PC-9 (cell line): ENCODE data around the gene ZNF483. TPM values are rescaled to one million over a fixed set of nuclear protein-coding genes. Genes with fewer than 3 reads are reported as not detected.

Source experiments
- BruUV-seq: library from RNA; stranded (reverse); fragments of 400-500 nt; replicated peaks from 2 replicates; lab custom pipeline; 2021; lab: Mats Ljungman, UMichigan
- CTCF ChIA-PET: fragments of 300-600 bp; sonication (Branson Sonifier 250); formaldehyde crosslinking; loops from one replicate; lab custom pipeline; 2022; ENCODE audit warnings: antibody characterized with exemption; lab: Charles Lee
- POLR2A ChIA-PET: fragments of 300-600 bp; sonication (Branson Sonifier 250); formaldehyde crosslinking; loops from one replicate; lab custom pipeline; 2022; ENCODE audit warnings: antibody characterized with exemption; ENCODE audit not compliant: unreplicated experiment; lab: Charles Lee
- DNase-seq, 2 experiments: peaks; one replicate each; pipeline versions ENCODE4 v3.0.0 to v3.0.0-alpha.2; 2015 to 2022; ENCODE audit warnings: mixed read lengths in 1 of 2
- H2AFZ ChIP-seq: fragments of 200-600 bp; sonication (generic); 2 replicates; pipeline ENCODE4 v1.8.1; 2017; ENCODE audit warnings: antibody characterized with exemption
- H3F3A ChIP-seq: fragments of 200-600 bp; sonication (generic); 2 replicates; pipeline ENCODE4 v1.8.1; 2017; ENCODE audit warnings: antibody characterized with exemption, mild to moderate bottlenecking, low read depth; ENCODE audit not compliant: insufficient read depth
- H3K27ac ChIP-seq: fragments of 200-600 bp; sonication (generic); 2 replicates; pipeline ENCODE4 v1.6.1; 2016; ENCODE audit warnings: mixed run types
- H3K27me3 ChIP-seq: fragments of 200-600 bp; sonication (generic); 2 replicates; pipeline ENCODE4 v1.6.1; 2016; ENCODE audit warnings: low read depth, mixed run types; ENCODE audit not compliant: insufficient read depth
- H3K36me3 ChIP-seq: fragments of 200-600 bp; sonication (generic); 2 replicates; pipeline ENCODE4 v1.6.1; 2016; ENCODE audit warnings: low read depth, mixed run types
- H3K4me1 ChIP-seq: fragments of 200-600 bp; sonication (generic); replicated peaks from 2 replicates; pipeline ENCODE4 v1.6.1; 2016; ENCODE audit warnings: mixed run types; ENCODE audit not compliant: insufficient read depth
- H3K4me2 ChIP-seq: fragments of 200-600 bp; sonication (generic); 2 replicates; pipeline ENCODE4 v1.6.1; 2017; ENCODE audit warnings: mixed run types
- H3K4me3 ChIP-seq: fragments of 200-600 bp; sonication (generic); 2 replicates; pipeline ENCODE4 v1.6.1; 2016; ENCODE audit warnings: mixed run types
- H3K79me2 ChIP-seq: fragments of 200-600 bp; sonication (generic); 2 replicates; pipeline ENCODE4 v1.6.1; 2017; ENCODE audit warnings: low read depth, mixed run types
- H3K9me2 ChIP-seq: fragments of 200-600 bp; sonication (generic); 2 replicates; pipeline ENCODE4 v1.8.1; 2017; ENCODE audit warnings: mild to moderate bottlenecking; ENCODE audit not compliant: insufficient read depth
- H3K9me3 ChIP-seq: fragments of 200-600 bp; sonication (generic); 2 replicates; pipeline ENCODE4 v1.8.1; 2016; ENCODE audit warnings: low read depth; ENCODE audit not compliant: insufficient read depth
- H4K20me1 ChIP-seq: fragments of 200-600 bp; sonication (generic); 2 replicates; pipeline ENCODE4 v1.8.1; 2017; ENCODE audit not compliant: insufficient read depth
- EZH2 ChIP-seq: fragments of 200-600 bp; sonication (generic); IDR thresholded peaks from 2 replicates; pipeline ENCODE4 v1.8.0; 2017; ENCODE audit warnings: antibody characterized with exemption, low read depth
- intact Hi-C: fragments of 100-400 bp; cut with micrococcal nuclease; formaldehyde crosslinking; loops from one replicate; pipeline ENCODE4 v1.10.0; 2022; ENCODE audit not compliant: unreplicated experiment
- total RNA-seq: library from RNA; stranded (reverse); gene quantifications from 2 replicates; pipeline ENCODE4 v1.2.3, GENCODE V29; 2021
- TF ChIP-seq, protein P1 (sequence below): fragments of 200-600 bp; sonication (generic); conservative IDR thresholded peaks from 2 replicates; pipeline ENCODE4 v1.6.1; 2017; ENCODE audit warnings: mixed run types, antibody characterized with exemption, mild to moderate bottlenecking, moderate library complexity

The ZNF483 gene
- total RNA-seq, 1 experiment from 2014 or later: 7.3 TPM

- Histone ChIP-seq H4K20me1 (no peaks in the 10 kb centered on the region), H3K27me3 (peaks cover 9% of the 10 kb centered on the region; the same call in 1 of the 2 replicates), H3K9me3 (peaks cover 7% of the 10 kb centered on the region; the same call in 1 of the 2 replicates), H3K4me3 (no peak overlapping the region), H3K79me2 (no peaks in the 10 kb centered on the region), H3F3A (no peaks in the 10 kb centered on the region), H3K9me2 (no peaks in the 10 kb centered on the region), H3K4me2 (no peak overlapping the region), H3K27ac (no peak overlapping the region), H2AFZ (no peak overlapping the region), H3K4me1 (no peaks in the 10 kb centered on the region), H3K36me3 (no peaks in the 10 kb centered on the region; the same call in 1 of the 2 replicates)
- CTCF ChIA-PET: no interaction called here
- POLR2A ChIA-PET: no interaction called here
- intact Hi-C loops: no loop called here
- TF ChIP-seq, protein P1, sequence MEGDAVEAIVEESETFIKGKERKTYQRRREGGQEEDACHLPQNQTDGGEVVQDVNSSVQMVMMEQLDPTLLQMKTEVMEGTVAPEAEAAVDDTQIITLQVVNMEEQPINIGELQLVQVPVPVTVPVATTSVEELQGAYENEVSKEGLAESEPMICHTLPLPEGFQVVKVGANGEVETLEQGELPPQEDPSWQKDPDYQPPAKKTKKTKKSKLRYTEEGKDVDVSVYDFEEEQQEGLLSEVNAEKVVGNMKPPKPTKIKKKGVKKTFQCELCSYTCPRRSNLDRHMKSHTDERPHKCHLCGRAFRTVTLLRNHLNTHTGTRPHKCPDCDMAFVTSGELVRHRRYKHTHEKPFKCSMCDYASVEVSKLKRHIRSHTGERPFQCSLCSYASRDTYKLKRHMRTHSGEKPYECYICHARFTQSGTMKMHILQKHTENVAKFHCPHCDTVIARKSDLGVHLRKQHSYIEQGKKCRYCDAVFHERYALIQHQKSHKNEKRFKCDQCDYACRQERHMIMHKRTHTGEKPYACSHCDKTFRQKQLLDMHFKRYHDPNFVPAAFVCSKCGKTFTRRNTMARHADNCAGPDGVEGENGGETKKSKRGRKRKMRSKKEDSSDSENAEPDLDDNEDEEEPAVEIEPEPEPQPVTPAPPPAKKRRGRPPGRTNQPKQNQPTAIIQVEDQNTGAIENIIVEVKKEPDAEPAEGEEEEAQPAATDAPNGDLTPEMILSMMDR: no peak
- no peak for TF ChIP-seq EZH2
- no peak for DNase-seq
- no TSS peak for BruUV-seq
These were observed 2.4 kb downstream of the ZNF483 start for GRCh38 chr9:111527347-111527746.

DNA sequence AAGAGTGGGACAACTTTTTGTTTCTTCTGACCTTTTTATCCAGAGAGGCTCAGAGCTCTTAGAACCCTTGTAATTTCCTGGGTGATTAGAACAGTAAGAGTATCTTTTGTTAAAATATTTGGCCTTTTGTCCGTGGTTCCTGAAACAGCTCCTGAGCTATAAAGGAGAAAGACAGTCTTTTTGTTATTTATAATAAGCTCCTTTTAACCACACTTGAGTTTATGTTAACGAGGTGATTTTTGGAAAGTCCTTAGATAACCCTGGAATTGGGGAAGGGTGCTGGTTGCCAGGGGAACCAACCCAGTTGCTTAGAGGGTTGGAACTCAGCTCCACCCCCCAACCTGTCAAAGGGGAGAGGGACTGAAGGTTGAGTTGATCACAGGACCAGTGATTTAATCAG, 4.8 kb downstream of the ZNF483 start:
- ChIA-PET CTCF (no interaction called here), POLR2A (no interaction called here)
- H3K27me3 ChIP-seq: peaks cover 5% of the 10 kb centered on the region; the same call in 1 of the 2 replicates
- H3K9me2 ChIP-seq: no peaks in the 10 kb centered on the region
- DNase-seq: no peak
- no peaks in the 10 kb centered on the region for H3K4me1 ChIP-seq
- H3K36me3 ChIP-seq: no peaks in the 10 kb centered on the region; the same call in 1 of the 2 replicates
- H3F3A ChIP-seq: no peaks in the 10 kb centered on the region
- no peaks in the 10 kb centered on the region for H4K20me1 ChIP-seq
- no peaks in the 10 kb centered on the region for H3K79me2 ChIP-seq
- H2AFZ ChIP-seq: no peak overlapping the region
- peaks cover 16% of the 10 kb centered on the region for H3K9me3 ChIP-seq
- intact Hi-C loops: no loop called here
- H3K4me2 ChIP-seq: no peak overlapping the region
- no TSS peak for BruUV-seq
- H3K27ac ChIP-seq: no peak overlapping the region
- no peak overlapping the region for H3K4me3 ChIP-seq
- TF ChIP-seq, protein P1: no peak
- TF ChIP-seq EZH2: no peak

GRCh38 chr9:111531716-111532115, 6.7 kb downstream of the ZNF483 start:
- no peaks in the 10 kb centered on the region; the same call in 1 of the 2 replicates for H3K36me3 ChIP-seq
- H3F3A ChIP-seq: no peaks in the 10 kb centered on the region
- H2AFZ ChIP-seq: no peak overlapping the region
- no TSS peak for BruUV-seq
- H3K9me3 ChIP-seq: peaks cover 27% of the 10 kb centered on the region
- H3K4me1 ChIP-seq: no peaks in the 10 kb centered on the region
- H4K20me1 ChIP-seq: no peaks in the 10 kb centered on the region
- no peak overlapping the region for H3K27ac ChIP-seq
- DNase-seq: no peak
- H3K27me3 ChIP-seq: no peaks in the 10 kb centered on the region
- ChIA-PET POLR2A (no interaction called here), CTCF (no interaction called here)
- no peaks in the 10 kb centered on the region for H3K79me2 ChIP-seq
- H3K9me2 ChIP-seq: no peaks in the 10 kb centered on the region
- intact Hi-C loops: no loop called here
- H3K4me3 ChIP-seq: no peak overlapping the region
- H3K4me2 ChIP-seq: no peak overlapping the region
- no peak for TF ChIP-seq EZH2
- TF ChIP-seq, protein P1: no peak
